Activated B cell treated with CpG ODN at 0.5 μM for 24 hours (primary cell): Measurements from ENCODE around the gene TJP2. TPM values are rescaled to one million over a fixed set of nuclear protein-coding genes. Genes with fewer than 3 reads are reported as not detected.

ENCODE experiments used
- ATAC-seq: fragments of 200-7000 bp; cut with Tn5 transposase; one replicate; pipeline ENCODE4 v1.10.0; 2021; ENCODE audit warnings: low read depth, mild to moderate bottlenecking, moderate library complexity
- CTCF ChIA-PET: fragments of 350-600 bp; sonication (Branson Sonifier 250); formaldehyde crosslinking; loops from one replicate; lab custom pipeline; 2021; ENCODE audit warnings: antibody characterized with exemption; lab: Charles Lee
- POLR2A ChIA-PET: fragments of 350-600 bp; sonication (Branson Sonifier 250); formaldehyde crosslinking; loops from one replicate; lab custom pipeline; 2021; ENCODE audit warnings: antibody characterized with exemption; lab: Charles Lee
- DNase-seq: peaks from one replicate; pipeline ENCODE4 v3.0.0; 2022
- H3K27ac Mint-ChIP-seq: one replicate; pipeline ENCODE4 v1.8.0; 2020; ENCODE audit warnings: mixed read lengths
- H3K27me3 Mint-ChIP-seq: one replicate; pipeline ENCODE4 v1.8.0; 2021; ENCODE audit warnings: mixed read lengths
- H3K36me3 Mint-ChIP-seq: one replicate; pipeline ENCODE4 v1.8.0; 2021; ENCODE audit warnings: low read depth, mixed read lengths
- H3K4me1 Mint-ChIP-seq: one replicate; pipeline ENCODE4 v1.8.0; 2021; ENCODE audit warnings: mixed read lengths
- H3K4me3 Mint-ChIP-seq: one replicate; pipeline ENCODE4 v1.8.0; 2020; ENCODE audit warnings: mild to moderate bottlenecking, mixed read lengths
- H3K9me3 Mint-ChIP-seq: one replicate; pipeline ENCODE4 v1.8.0; 2020; ENCODE audit warnings: mixed read lengths
- CTCF ChIP-seq: fragments of 200-600 bp; IDR thresholded peaks from one replicate; pipeline ENCODE4 v1.8.0; 2022; ENCODE audit warnings: antibody characterized with exemption, mild to moderate bottlenecking
- intact Hi-C: fragments of 100-400 bp; cut with micrococcal nuclease; formaldehyde crosslinking; loops from one replicate; pipeline ENCODE4 v1.15.1; 2024
- total RNA-seq: library from RNA; stranded (reverse); gene quantifications from 2 replicates; pipeline ENCODE4 v1.2.3, GENCODE V29; 2022

The TJP2 gene
- total RNA-seq, 1 donor from 2014 or later: 4.7 TPM

- H3K27me3 Mint-ChIP-seq: no peaks in the 10 kb centered on the region
- H3K27ac Mint-ChIP-seq: no peak overlapping the region
- no peaks in the 10 kb centered on the region for H3K36me3 Mint-ChIP-seq
- no peaks in the 10 kb centered on the region for H3K9me3 Mint-ChIP-seq
- H3K4me1 Mint-ChIP-seq: no peaks in the 10 kb centered on the region
- H3K4me3 Mint-ChIP-seq: no peak overlapping the region
- CTCF ChIA-PET: no interaction called here
- ATAC-seq: no peak
- TF ChIP-seq CTCF: no peak
- intact Hi-C loops: no loop called here
- no peak for DNase-seq
- POLR2A ChIA-PET: no interaction called here
Measured at GRCh38 chr9:69255591-69255990, 81.5 kb downstream of the TJP2 start.

GRCh38 chr9:69258551-69258950 lies 84.5 kb downstream of the TJP2 start:
- Mint-ChIP-seq H3K4me3 (no peak overlapping the region), H3K36me3 (no peaks in the 10 kb centered on the region), H3K27ac (no peak overlapping the region), H3K4me1 (no peaks in the 10 kb centered on the region), H3K27me3 (peaks cover 3% of the 10 kb centered on the region), H3K9me3 (no peaks in the 10 kb centered on the region)
- no peak for DNase-seq
- POLR2A ChIA-PET: no interaction called here
- no peak for TF ChIP-seq CTCF
- CTCF ChIA-PET: no interaction called here
- ATAC-seq: no peak
- intact Hi-C loops: no loop called here

GRCh38 chr9:69260161-69260560 lies 86.1 kb downstream of the TJP2 start:
- no peaks in the 10 kb centered on the region for H3K4me1 Mint-ChIP-seq
- ATAC-seq (no peak), DNase-seq (no peak)
- peaks cover 5% of the 10 kb centered on the region for H3K27me3 Mint-ChIP-seq
- no peak for TF ChIP-seq CTCF
- no peaks in the 10 kb centered on the region for H3K9me3 Mint-ChIP-seq
- ChIA-PET POLR2A (no interaction called here), CTCF (no interaction called here)
- H3K4me3 Mint-ChIP-seq: no peak overlapping the region
- no peaks in the 10 kb centered on the region for H3K36me3 Mint-ChIP-seq
- H3K27ac Mint-ChIP-seq: no peak overlapping the region
- intact Hi-C loops: no loop called here

GRCh38 chr9:69261636-69262035 lies 87.6 kb downstream of the TJP2 start:
- DNase-seq (no peak), ATAC-seq (no peak)
- peaks cover 5% of the 10 kb centered on the region for H3K27me3 Mint-ChIP-seq
- H3K36me3 Mint-ChIP-seq: no peaks in the 10 kb centered on the region
- no peaks in the 10 kb centered on the region for H3K9me3 Mint-ChIP-seq
- TF ChIP-seq CTCF: no peak
- ChIA-PET CTCF (no interaction called here), POLR2A (no interaction called here)
- H3K27ac Mint-ChIP-seq: no peak overlapping the region
- no peaks in the 10 kb centered on the region for H3K4me1 Mint-ChIP-seq
- H3K4me3 Mint-ChIP-seq: no peak overlapping the region
- intact Hi-C loops: no loop called here

GRCh38 chr9:69264526-69264925 lies 90.4 kb downstream of the TJP2 start:
- no peak overlapping the region for H3K4me3 Mint-ChIP-seq
- no peak for ATAC-seq
- no peak for DNase-seq
- intact Hi-C loops: no loop called here
- H3K4me1 Mint-ChIP-seq: no peaks in the 10 kb centered on the region
- H3K27ac Mint-ChIP-seq: no peak overlapping the region
- CTCF ChIA-PET: no interaction called here
- H3K9me3 Mint-ChIP-seq: no peaks in the 10 kb centered on the region
- H3K36me3 Mint-ChIP-seq: no peaks in the 10 kb centered on the region
- TF ChIP-seq CTCF: no peak
- POLR2A ChIA-PET: no interaction called here
- peaks cover 5% of the 10 kb centered on the region for H3K27me3 Mint-ChIP-seq
